ENCODE data around the gene RIMOC1. TPM values are rescaled to one million over a fixed set of nuclear protein-coding genes. Genes with fewer than 3 reads are reported as not detected.
A peak's percentile ranks its signal among the peaks of the same experiment; 100 is the strongest.

The RIMOC1 gene, protein sequence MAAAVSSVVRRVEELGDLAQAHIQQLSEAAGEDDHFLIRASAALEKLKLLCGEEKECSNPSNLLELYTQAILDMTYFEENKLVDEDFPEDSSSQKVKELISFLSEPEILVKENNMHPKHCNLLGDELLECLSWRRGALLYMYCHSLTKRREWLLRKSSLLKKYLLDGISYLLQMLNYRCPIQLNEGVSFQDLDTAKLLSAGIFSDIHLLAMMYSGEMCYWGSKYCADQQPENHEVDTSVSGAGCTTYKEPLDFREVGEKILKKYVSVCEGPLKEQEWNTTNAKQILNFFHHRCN
- 13.7 TPM for total RNA-seq (ENCODE audit: insufficient read depth, low replicate concordance)

DNA sequence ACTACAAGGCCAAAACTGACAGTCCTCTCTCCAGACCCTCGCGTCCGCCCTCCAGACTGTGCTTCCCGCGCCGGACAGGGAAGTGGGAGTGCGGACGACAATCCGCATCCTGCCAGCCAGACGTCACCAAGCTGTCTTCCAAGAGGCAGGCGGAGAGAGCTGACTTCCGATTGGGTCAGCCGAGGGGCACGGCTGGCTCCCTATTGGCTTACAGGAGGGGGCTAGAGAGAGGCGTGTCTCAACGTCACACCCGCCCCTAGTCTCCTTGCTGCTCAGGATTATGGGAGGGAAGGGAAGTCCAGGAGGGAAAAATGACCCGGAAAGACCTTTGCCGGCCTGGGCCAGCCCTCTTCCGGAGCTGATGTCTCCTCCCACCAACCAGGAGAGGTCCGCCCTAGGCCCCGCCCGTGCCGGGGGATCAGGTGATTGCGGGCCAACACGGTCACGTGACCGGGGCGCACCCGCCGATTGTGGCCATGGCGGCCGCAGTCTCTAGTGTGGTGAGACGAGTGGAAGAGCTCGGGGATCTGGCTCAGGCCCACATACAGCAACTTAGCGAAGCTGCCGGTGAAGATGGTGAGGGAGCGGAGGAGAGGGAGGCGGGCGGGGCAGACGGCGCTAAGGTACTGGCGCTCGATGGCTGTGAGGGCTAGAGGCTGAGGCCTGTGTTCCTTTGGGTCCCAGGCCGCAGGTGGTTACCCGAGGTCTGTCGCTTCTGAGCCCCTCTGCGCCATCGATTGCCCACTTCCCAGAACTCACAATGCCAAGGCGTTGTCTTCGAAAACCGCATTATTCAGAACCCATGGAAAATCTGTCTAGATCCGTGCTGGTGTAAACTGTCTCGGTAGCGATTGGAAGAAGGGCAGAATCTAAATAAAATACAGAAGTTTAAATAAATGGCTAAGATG lies at the start of gene RIMOC1:
RIMOC1 (plus strand) TSS at position 453 of the 908 bp plus-strand sequence; CDS start at position 477, 24 bp downstream.
- peak; percentile 100 for DNase-seq (ENCODE audit: low spot score)

DNA sequence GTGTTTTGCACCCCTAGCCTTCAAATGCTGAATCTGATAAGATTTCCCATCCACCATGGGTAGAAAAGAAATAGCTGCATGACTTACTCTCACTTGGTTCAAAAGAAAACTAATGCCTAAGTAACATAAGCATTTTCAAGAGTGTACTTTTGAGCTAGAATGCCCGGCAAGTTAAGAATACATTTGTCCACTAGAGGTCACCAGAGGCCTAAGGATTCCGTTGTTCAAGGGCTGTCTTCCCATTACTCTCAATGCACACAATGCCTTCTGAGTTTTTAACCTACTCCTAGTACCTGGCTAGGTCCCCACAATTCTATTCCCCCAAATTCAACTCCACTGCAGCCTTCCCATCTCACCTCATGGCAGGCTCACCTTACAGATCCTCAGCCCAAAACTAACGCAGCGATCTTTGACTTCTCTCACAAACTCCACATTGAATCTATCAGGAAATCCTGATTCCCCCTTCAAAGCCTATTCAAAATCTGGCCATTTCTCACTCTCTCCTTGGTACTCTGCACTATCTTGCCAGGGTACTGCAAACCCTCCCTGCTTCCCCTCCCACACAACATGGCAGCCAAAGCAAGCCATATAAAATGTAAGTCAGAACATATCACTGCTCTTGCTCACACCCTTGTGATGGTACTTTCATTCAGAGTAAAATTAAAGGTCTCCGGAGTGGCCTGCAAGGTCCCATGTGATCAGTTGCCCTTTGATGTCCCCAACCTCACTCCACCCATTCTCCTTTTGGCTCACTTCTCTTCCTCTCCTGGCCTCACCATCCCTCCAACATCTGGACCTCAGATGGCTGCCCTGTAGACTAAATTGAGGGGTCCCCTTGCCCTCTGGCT lies 47.3 kb upstream of the RIMOC1 start:
- peak; percentile 84 for DNase-seq (ENCODE audit: low spot score)

DNA sequence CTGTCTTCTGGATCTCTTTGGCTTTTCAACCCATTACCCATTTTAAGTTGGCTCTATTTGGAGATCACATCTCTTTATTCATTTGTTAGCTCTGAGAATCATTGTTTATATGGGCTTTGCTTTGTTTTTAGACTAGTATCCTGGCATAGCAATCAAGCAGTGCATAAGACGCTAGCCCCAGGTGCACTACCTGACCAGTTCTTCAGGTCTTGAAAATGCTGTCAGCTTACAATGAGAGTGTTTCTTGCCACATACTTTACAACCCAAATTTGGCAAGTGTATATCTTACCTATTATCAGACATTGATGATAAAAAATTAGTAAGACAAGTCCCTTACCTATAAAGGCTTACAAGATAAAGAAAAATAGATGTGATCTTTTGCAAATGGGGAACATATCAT lies 46.2 kb upstream of the RIMOC1 start:
- DNase-seq (ENCODE audit: low spot score), result no peak

DNA sequence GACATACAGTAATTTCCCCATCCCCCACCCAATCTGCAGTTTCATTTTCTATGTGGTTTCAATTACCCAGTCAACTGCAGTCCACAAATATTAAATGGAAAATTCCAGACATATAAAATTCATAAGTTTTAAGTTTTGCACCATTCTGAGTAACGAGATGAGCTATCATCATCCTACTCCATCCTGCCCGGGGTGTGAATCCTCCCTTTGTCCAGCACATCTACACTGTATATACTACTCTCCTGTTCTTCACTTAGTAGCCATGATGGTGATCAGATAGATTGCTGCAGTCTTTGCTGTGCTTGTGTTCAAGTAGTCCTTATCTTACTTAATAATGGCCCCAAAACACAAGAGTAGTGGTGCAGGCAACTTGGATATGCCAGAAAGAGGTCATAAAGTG lies 45.3 kb upstream of the RIMOC1 start:
- DNase-seq (ENCODE audit: low spot score), result no peak

DNA sequence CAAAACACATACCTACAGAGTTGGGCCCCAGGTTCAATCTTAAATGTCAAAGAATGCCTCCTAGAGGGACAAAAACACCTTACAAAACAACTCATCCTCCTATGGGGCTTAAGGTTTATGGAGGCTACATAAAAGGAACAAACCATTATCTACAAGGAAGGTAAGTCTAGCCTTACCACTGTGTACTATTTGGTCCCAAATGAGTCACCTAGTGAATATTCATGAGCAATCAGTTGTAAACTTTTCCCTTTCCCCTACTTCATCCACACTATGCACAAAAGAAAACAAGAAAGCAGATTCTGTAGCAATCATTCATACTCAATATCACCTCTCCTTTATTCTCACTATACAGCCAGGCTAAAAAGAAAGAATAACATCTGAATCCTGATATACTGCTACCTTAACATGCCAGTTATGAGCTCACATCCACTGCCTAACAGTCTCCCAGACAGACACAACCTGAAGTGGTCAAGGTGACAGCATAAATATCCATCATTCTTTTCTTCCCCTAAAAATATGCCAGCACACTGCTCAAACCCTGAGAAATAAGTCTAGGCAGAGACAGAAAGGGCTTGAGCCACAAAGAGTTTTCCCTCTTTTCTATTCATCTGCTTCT lies 40.2 kb upstream of the RIMOC1 start:
- DNase-seq (ENCODE audit: low spot score), result no peak

DNA sequence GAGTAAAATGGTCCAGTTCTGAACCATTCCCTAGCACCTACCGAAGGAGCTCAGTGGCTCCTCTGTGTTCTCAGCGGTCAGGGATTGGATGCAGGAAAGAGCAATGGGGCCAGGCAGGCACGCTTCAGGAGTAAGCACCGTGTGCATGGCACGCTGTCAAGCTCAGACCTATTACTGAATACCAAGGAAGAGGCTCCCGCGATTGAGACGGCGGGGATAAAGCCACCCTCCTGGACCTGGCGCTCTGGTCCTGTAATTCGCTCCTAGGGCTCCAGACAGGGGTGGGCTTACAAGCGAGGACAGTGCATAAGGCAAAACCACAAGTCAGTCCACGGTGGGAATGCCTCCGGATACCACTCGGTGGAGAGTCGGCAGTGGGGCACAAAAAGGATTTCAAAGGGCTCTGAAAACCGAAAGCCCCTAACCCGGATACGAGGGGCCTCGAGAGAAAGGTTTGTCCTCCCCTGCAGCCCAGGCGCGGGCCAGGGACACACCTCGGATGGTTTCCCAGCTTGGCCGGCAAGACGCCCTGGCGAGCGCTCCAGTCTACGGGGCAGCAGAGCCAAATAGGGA lies 34.9 kb upstream of the RIMOC1 start:
- no peak for DNase-seq (ENCODE audit: low spot score)

DNA sequence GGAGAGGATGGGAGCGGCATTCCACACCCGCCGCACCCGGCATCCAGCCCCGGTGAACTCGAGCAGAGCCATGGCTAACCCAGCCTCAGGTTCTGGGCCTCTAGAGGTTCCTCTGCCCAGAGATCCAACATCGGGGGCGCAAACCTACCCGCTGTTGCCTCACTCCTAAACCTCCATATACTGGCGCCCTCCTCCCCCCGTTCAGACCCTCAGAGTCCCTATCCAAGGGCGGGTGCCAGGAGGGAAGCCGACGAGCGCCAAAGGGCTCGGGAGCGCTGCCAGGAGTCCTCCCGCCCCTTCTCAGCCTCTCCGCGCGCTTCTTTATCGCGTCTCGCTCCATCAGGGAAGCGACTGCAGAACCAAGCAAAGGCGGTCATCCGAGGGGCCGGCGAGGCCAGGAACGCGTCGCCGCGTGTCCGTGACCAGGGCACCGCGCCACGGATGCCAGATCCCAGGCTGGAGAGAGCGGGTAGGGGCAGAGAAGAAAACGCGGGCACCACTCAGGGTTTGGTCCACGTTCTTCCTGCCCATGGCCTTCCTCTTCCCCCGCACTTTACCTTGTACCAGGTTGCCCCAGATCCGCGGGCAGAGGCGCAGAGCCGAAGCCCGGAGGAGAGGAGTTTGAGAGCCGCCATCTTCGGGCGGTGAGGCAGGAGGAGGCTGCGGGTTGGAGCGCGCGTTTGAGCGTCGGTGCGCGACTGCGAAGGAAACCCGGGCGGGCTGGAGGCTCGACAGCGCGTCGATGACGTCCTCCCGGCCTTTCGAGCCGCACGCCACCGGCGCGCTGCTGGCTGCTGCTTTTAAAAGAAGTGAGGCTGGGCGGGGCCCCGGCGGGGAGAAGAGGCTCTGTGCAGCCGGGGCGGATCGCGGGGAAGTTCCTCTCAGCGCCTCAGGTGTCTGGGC lies 34.2 kb upstream of the RIMOC1 start, which contains the start of gene OXCT1:
OXCT1 (minus strand) TSS at position 702 of the 903 bp plus-strand sequence; CDS start at position 635, 67 bp downstream.
- peak; percentile 83 for DNase-seq (ENCODE audit: low spot score)

DNA sequence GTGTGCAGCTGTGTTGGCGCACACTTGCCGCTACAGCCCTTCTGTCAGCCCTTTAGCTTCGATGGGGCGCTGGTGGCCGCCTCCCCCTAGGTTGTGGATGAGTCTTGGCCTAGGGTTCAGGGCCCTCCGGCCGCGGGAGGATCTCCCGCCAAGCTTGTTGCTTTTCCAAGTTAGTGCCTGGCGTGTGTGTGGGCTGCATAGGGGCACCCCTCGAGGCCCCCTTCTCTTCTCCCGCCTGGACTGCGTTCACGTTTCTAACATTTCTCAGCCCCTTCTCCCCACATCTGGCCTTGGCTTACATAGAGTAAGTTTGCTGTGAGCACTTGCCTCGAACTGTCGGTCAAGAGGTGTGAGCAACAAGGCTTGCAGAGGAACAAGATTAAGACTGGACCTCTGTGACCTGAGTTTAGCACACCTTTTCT lies 33.5 kb upstream of the RIMOC1 start:
- DNase-seq (ENCODE audit: low spot score), result no peak

DNA sequence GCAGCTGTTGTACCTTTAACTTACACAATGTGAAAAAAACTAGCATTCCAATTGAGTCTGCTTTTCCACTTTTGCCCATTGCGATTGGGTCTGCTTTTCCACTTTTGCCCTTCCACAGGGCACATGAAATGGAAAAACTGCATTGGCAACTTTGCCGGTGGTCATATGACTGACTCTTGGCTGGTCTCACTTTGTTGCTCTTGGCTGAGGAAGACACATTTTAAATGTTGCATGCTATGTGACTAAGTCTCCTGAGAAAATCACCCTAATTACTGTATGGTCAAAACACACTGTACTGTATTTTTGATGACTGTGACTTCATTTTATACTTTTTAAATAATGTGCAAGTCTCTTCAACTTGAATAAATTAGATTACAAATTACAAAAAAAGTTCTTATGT lies 32.3 kb upstream of the RIMOC1 start:
- peak; percentile 43 for DNase-seq (ENCODE audit: low spot score)

DNA sequence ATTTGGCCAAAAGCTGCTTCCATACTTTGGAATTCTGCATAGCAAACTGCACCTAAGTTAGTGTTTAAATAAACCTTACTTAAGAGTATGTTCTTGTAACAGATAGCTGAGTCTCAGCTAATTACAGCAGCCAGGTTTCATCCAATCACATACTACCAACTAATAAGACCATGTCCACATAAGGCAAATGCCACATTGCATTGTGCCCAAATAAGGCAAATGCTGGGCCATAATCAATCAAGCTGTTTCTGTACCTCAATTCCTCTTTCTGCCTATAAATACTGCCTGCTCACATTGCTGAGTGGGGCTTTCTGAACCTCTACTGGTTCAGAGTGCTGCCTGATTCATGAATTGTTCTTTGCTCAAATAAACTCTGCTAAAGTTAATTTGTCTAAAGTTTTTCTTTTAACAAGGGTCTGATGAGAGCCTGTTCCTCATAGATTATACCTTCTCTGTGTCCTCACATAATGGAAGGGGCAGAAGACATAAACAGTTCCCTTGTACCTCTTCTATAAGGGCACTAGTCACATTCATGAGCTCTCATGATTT lies 29.6 kb upstream of the RIMOC1 start:
- DNase-seq (ENCODE audit: low spot score), result no peak

DNA sequence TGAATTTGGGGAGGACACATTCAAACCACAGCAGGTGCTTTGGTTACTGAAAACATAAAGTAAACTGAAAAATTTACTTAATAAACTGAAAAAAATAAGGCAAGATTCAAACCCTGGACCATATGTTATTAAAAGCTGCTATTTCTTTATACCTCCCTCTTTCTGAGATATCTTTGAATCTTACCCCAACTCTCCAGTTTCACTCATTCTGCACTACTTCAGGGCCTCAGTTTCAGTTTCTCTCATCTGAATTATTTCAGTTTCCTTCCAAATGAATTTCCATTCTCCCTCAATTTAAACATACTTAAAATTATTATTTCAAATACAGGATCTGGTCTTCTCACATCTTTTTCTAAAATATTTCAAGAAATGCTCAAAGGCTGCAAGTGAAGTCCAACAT lies 29.0 kb upstream of the RIMOC1 start:
- DNase-seq (ENCODE audit: low spot score), result no peak

DNA sequence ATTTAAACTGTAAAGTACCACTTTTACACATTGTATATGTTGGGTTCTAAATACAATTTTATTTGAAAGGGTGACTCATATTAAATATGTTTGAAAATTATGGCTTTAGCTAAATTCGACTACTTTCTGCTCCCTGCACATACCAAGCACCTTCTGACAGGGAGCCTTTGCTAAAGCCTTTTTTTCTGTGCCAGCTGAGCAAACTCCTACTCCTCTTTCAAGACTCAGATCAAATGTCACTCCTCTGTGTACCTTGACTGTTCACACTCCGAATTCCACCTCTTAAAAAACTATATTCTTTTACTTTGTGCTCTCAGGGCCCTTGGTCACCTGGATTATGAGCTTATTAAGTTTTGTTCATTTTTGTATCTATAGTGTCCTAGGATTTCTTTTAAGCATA lies 27.5 kb upstream of the RIMOC1 start:
- no peak for DNase-seq (ENCODE audit: low spot score)

DNA sequence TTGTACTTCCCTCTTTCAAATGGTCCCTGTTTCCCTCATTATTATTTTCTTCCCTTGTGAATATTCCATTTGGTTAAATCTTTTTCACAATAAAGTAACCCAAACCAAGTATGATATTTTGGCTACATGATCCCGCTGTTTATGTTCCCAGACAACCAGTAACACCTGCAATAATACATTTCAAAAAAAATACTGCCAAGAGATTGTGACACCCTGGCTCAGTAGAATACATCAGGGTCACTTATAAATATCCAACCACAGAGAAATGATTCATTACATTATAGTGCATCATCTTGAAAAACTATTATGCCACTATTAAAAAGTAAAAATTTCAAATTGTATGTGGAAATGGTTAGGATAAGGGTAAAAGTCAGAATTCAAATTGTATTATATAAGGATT lies 26.7 kb upstream of the RIMOC1 start:
- DNase-seq (ENCODE audit: low spot score), result no peak

DNA sequence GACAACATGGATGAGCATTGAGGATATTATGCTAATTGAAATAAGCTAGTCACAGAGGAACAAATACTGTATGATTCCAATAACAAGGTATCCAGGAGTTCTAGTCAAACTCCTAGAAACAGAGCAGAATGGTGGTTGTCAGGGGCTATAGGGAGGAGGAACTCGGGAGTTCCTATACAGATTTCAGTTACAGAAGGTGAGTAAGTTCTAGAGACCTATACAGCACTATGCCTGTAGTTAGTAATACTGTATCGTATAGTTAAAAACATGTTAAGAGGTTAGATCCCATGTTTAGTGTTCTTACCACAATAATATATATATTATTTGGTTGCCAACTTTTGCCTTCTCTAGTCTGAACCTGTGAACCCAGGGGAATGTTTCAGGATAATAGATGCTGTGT lies 26.0 kb upstream of the RIMOC1 start:
- DNase-seq (ENCODE audit: low spot score), result no peak

DNA sequence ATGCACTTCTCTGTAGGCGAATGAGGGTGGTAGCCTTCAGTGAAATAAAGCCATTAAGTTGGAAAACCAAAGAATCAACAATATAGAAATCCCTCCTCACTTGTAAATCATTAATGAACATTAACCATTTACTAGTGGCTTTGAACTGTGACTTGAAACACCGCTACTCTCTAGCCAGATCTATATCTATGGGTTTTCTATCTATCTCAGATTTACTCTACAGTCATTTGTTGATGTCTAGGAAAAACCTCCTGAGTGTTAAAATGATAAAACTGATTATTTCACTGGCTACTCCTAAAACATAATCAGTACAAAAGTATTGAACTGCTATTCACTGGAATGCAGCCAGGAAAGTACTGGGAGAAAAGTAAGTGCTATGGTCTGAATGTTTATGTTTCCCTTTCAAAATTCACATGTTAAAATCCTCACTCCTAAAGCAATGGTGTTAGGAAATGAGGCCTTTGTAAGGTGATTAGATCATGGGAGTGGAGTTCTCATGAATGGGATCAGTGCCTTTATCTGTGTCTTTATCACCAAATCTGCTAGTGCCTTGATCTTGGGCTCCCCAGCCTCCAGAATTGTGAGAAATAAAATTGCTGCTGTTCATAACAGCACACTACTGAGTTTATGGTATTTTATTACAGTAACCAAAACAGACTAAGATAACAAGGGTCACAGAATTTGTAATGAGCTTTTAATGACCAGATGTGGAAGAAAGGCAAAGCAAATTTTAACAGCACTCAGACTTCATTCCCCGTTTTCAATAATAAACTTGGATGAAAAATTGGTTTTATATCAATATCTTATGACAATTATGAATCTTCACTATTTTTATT lies 25.3 kb upstream of the RIMOC1 start:
- no peak for DNase-seq (ENCODE audit: low spot score)

DNA sequence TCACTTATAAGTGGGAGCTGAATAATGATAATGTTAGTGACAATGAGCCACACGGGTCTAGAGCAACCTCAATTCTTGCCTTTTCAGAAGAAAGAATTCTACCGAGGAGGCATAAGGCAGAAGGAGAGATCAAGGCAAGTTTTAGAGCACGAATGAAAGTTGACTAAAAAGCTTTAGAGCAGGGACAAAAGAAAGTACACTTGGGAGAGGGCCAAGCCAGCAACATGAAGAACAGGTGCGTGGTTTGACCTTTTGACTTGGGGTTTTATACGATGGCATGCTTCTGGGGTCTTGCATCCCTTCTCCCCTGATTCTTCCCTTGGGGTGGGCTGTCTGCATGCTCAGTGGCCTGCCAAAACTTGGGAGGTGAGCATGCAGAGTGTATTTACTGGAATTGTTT lies 21.4 kb upstream of the RIMOC1 start:
- DNase-seq (ENCODE audit: low spot score), result no peak

DNA sequence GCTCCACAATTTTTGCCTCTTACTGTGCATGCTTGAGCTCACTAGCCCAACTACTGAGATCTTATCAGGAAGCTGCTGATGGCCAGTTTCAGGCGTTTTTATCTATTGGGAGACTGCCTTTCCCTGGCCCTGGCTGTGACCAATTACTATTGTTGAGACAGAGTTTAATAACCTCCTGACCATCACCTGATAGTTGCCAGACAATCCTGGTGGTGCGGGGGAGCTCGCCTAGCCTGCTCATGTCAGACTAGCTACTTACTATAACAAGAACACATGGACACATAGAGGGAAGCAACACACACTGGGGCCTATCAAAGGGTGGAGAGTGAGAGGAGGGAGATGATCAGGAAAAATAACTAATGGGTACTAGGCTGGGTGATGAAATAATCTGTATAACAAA lies 20.9 kb upstream of the RIMOC1 start:
- no peak for DNase-seq (ENCODE audit: low spot score)

DNA sequence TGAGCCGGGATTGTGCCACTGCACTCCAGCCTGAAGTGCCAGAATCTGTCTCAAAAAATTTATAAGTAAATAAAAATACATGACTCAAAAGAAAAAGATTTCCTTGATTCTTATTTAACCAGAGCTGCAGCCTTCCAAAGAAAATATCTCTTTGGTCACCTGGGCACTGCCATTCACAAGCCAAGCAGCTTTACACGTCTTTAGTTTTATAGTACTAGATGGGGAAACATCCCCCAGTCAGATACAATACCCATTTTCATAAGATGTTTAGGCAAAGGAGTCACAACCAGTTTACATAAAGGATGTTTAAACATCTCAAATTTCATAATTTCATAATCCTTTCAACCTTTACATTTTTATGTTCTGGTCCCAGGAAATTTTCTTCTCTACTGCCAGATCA lies 20.2 kb upstream of the RIMOC1 start:
- no peak for DNase-seq (ENCODE audit: low spot score)

DNA sequence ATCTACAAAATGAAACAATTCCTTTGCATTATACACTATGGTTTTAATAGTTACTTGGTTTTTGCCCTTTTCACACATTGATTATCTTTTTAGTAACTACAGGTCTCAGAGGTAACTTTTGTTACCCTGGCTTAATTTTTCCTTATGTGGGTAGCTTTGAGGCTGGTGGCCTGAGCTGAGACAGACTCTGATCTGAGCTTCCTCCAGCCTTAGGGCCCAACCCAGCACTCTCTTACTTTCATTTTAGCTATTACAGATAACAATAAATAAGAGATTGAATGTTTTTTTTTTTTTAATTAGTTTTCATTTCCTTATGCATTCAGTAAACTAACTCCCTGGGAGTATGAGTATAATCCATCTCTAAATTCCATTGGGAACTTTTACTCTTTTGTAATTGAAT lies 18.9 kb upstream of the RIMOC1 start:
- no peak for DNase-seq (ENCODE audit: low spot score)

Data from umbilical cord (tissue), 2 donors.